OCI-M1 (cell line): Measurements from ENCODE around the gene FAU.

ENCODE experiments used
- DNase-seq: peaks from one replicate; lab custom pipeline; 2025; lab: John Stamatoyannopoulos, UW

FAU gene

DNA sequence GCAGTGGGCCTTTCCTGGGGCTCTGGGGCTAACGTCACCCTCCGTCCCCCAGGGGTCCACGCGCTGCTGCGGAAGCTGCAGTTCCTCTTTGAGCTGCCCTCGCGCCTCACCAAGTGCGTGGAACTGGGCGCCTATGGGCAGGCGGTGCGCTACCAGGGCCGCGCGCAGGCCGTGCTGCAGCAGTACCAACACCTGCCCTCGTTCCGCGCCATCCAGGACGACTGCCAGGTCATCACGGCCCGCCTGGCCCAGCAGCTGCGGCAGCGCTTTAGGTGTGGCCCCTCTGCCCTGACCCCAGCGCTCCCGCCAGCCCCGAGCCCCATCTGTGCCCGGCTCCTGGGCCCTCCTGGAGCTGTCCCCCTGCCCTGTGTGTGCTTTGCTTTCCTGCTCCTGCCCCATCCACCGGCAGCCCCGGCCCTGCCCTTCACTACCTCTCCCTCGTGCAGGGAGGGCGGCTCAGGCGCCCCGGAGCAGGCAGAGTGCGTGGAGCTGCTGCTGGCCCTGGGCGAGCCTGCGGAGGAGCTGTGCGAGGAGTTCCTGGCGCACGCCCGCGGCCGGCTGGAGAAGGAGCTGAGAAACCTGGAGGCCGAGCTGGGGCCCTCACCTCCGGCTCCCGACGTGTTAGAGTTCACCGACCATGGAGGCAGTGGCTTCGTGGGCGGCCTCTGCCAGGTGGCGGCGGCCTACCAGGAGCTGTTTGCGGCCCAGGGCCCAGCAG is 14.0 kb downstream of the FAU start:
- no peak for DNase-seq

DNA sequence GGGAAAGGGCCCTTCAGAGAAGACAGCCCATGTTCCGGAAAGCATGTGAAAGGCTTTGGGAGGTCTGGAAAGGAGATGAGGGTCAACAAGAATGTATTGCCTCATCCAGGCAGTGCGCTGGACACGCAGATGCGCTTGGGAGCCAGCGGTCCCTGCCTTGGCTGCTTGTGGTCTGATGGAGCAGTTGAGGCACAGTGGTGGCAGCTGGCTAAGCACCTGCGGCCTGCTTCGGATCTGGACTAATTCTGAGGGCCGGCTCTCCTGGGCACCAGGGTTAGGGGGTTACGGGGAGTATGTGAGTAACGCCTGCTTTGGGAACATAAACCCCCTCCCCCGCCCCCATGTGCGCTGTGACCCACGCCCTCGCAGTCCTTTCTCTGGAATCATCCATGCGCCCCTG is 14.9 kb downstream of the FAU start:
- no peak for DNase-seq

DNA sequence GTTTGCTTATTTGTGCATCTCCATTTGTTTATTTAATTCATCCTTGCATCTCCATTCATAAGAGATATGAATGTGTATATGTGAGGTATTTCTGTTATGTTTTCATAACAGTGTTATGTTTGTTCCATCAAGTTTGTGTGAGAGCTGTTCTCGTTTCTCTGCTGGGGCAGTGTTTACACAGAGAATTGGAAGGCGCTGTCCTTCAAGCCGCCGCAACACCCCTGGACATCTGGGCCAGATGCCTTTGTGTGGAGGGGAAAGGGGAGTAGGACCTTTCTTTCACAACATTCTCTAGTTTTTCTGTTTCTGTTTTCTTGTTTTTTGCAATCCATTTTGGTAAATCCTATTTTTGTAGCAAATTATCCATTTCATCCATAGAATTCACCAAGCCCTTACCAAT is 17.3 kb downstream of the FAU start:
- no peak for DNase-seq

DNA sequence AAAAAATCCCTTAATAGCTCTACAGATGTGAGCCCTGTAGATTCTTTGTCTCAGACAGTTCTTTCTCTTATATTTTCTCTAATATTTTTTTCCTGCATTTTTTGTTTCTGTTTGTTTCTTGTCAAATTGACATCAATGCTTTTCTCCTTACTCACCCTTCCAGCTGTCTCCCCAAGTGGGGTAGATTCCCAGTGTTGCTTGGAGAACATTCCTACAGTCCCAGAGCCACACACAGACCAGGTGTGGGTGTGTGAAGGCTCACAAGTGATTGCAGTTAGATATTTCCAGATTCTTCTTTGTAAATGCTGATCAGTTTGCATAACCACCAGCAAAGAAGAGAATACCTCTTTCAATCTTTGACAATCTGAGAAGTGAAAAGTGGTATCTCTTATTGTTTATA is 18.5 kb downstream of the FAU start:
- DNase-seq = no peak

DNA sequence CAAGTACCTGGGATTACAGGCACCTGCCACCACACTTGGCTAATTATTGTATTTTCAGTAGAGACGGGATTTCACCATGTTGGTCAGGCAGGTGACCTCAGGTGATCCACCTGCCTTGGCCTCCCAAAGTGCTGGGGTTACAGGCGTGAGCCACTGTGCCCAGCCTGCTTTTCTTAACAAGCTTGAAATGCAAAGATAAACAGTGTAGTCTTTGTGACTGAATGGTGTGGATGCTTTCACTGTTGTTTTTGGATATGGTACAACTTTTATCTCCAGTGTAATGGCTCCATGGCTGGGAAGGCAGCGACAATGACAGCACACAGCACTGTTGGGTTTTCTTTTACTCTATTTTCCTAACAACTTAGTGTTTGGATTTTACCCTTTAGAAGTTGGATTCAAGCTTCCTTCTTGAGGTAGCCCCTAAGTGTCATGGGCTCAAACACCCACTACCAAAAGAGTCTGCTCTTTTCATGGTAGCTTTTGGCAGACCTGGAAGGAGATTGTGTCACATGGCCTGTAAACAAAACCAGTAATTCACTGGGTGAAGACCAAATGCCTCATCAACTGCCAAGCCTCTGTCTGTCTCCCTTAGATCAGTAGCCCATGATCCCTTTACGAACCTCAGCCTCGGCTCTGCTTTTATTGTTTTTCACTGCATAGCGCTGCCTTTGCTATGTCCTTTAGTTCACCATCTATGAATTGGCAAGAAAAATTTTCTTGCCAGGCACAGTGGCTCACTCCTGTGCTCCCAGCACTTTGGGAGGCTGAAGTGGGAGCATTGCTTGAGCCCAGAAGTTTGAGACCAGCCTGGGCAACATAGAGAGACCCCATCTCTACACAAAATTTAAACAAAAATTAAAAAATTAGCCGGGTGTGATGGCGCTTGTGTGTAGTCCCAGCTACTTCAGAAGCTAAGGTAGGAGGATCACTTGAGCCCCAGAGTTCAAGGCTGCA is 19.5 kb downstream of the FAU start:
- DNase-seq = no peak

DNA sequence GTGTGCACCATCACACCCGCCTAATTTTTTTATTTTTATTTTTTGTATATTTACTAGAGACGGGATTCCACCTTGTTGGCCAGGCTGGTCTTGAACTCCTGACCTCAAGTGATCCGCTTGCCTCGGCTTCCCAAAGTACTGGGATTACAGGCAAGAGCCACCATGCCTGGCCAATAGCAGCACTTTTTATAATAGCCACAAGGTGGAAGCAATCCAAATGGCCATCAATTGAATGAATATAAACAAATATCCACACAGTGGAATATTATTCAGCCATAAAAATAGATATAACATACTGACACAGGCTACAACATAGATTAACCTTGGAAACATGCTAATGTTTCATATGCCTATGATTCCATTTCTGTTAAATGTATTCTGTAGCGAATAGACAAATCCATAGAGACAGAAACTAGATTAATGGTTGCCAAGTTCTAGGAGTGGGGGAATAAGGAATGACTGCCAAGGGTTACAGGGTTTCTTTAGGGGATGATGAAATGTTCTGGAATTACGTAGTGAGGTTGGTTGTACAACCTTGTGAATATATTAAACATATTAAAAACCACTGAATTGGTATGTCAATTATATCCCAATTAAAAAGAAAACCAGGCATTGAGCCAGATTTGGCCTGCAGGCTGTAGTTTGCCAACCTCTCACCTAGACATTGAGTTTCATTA is 21.1 kb downstream of the FAU start:
- DNase-seq = peak; percentile 5

DNA sequence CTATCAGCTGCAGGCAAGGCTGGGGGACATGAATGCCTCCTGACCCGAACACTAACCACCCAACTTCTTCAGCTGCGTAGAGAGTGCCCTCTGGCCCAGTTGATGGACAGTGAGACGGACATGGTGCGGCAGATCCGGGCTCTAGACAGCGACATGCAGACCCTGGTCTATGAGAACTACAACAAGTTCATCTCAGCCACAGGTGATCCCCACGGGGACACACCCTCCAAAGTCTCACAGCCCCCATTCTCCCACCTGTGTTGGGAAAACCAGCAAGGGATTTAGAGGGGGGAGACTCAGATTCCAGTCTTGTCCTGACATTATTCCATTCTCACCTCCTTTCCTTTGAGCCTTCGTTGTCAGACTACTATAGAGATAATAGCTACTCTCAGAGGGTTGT is 25.0 kb downstream of the FAU start:
- no peak for DNase-seq

DNA sequence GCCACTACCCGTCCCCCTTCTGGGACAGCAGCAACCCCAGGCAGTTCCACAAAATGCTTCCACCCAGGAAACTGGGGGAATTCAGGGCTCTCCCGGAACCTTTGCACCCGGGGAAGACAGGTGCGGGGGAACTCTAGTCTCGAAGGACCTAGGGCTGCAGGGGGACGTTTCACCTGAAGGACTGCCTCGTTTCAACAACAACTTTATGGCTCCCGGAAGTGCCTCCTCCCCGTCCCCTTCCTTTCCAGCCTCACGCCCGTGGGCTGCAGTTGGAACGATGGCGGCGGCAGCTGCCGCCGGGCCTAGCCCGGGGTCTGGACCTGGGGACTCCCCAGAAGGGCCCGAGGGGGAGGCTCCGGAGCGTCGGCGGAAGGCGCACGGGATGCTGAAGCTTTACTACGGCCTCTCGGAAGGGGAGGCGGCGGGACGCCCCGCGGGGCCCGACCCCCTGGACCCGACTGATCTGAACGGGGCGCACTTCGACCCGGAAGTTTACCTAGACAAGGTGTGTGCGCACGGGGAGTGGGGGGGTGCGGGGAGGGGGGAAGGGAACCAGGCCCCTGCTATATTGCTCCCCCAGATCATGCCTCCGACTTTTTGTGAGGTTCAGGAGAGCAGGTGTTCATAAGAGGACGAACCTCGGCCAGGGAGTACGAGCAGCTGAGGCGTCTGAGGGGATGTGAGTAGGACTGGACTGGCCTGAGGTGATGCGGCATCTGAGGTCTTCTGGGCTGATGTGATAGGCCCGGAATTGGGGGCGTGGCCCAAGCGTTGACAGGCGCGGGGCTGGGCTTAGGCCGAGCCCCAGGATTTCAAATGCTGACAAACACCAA is 25.7 kb downstream of the FAU start, which contains the start of gene VPS51:
TSS of gene VPS51 (plus strand) at position 241 of the 833 bp plus-strand sequence. CDS start at position 278, 37 bp downstream.
- DNase-seq = peak; percentile 89

DNA sequence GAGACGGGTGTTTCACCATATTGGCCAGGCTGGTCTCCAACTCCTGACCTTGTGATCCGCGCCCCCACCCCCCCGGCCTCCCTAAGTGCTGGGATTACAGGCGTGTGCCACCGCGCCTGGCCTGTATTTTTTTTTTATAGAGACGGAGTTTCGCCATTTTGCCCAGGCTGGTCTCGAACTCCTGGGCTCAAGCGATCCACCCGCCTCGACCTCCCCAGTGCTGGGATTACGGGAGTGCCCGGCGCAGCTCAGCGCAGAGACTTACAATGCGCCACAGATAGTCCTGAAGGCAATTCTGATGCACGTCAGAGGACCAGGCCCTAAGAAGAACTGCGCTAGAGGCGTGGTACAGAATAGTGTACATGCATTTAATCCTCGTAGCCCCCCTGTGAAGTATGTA is 26.5 kb downstream of the FAU start:
- DNase-seq = no peak

DNA sequence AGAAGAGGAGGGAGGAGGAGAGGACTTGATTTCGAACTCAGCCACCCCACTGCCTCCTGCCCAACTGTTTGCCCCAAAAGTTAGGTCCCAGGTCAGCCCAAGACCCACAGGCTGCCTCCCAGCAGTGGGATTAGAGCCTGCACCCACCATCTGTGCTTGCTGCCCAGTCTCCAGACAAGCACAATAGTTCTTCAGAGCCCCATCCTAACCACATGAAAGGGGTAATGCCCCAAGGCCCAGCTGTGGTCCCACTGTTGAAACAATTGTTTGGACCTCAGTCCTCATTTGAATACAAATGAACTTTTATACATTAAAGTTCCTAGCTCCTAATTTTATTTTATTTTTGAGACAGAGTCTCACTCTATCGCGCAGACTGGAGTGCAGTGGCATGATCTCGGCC is 31.3 kb downstream of the FAU start:
- DNase-seq = no peak

DNA sequence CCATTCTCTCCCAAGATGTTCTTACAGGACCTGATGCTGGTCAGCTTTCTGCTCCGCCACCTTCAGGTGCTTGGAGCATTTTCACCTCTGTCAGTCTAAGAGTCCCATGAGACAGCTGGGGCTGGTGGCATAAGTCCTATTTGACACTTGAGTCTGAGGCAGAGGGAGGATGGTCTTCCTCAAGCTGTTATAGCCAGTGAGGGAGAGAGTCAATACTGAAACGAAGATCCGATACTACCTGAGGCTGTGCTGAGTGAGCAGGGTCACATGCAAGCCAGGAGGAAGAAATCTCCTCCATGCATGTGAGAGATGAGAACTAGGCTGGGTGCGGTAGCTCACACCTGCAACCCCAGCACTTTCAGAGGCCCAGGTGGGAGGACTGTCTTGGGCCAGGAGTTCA is 32.3 kb downstream of the FAU start:
- no peak for DNase-seq

DNA sequence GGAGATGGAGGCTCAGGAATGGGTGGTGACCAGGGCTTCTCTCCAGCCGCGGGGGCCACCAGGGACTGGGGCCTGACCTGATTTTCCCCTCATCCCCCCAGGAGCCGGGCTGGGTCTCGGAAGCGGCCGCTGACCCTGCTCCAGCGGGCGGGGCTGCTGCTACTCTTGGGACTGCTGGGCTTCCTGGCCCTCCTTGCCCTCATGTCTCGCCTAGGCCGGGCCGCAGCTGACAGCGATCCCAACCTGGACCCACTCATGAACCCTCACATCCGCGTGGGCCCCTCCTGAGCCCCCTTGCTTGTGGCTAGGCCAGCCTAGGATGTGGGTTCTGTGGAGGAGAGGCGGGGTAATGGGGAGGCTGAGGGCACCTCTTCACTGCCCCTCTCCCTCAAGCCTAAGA is 34.1 kb downstream of the FAU start:
- DNase-seq = no peak

DNA sequence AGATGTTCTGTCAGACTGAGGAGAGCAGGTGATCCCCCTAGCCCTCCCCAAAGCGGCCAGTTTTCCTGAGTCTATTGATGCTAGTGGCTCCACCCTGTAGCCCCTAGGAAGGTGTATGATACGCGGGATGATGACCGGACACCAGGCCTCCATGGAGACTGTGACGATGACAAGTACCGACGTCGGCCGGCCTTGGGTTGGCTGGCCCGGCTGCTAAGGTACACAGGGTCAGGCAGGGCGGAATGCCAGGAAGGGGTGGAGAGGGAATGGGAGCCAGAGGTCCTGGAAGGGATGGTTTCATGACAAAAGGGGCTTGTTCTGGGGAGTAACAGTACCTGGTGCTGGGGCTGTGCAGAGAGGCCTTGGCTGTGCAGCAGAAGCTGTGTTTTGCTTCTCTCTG is 34.7 kb downstream of the FAU start:
- DNase-seq = no peak

DNA sequence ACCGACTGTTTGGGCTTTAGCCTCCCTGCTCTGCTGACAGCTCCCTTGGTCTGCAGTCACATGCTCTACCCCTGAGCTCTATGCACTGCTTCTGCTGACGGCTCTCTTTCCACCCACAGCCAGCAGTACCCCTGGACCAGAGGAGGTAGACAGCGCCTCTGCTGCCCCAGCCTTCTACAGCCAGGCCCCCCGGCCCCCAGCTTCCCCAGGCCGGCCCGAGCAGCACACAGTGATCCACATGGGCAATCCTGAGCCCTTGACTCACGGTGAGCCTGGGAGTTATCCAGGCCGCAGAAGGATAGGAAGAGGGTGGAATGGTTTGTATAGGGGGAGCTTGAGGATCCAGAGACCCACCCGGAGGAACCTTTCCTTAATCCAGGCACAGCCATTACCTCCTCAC is 35.1 kb downstream of the FAU start:
- DNase-seq = no peak

DNA sequence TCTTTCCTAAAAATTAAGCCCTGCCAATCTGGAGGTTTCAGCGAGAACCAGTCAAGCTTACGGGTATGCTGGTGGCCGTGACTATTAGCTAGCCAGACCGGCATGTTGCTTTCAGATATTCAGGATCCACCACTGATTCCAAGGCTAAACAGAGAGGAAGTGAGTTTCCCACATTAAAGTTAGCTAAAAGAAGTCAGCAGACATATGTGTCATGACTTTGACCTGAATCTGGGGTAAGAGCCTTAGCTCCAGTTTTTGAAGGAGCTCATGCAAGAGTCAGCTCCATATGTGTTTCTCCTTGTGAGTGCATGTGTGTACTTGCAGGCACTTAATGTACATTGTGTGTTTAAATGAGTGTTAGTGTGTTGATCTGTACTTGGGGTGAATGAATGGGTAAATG is 36.5 kb downstream of the FAU start:
- DNase-seq = peak; percentile 4

DNA sequence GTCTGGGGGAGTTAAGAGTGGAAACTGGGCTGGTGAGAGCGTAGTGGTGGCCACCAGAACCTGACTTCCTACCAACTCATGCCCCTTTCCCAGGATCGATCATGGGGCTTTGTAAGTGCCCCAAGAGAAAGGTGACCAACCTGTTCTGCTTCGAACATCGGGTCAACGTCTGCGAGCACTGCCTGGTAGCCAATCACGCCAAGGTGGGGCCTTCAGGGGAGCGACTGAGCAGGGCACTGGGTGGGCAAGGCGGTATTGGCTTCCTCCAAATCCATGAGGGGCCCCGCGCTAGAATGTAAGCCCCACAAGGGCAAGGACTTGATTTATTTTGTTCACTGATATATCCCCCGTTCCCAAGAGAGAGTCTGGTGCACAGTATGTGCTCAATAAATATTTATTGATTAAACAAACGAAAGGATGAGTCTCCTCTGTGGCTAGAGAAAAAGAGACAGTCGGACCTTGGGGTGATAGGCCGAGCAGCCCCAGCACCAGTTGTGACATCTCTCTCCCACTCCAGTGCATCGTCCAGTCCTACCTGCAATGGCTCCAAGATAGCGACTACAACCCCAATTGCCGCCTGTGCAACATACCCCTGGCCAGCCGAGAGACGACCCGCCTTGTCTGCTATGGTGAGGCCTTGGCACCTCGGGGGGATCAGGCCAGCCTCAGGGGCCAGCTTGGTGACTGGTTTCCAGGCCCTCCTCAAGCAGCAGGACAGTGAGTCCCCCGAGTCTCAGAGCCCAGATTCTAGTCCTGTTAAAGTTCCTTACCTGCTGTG is 37.1 kb downstream of the FAU start:
- DNase-seq = no peak

DNA sequence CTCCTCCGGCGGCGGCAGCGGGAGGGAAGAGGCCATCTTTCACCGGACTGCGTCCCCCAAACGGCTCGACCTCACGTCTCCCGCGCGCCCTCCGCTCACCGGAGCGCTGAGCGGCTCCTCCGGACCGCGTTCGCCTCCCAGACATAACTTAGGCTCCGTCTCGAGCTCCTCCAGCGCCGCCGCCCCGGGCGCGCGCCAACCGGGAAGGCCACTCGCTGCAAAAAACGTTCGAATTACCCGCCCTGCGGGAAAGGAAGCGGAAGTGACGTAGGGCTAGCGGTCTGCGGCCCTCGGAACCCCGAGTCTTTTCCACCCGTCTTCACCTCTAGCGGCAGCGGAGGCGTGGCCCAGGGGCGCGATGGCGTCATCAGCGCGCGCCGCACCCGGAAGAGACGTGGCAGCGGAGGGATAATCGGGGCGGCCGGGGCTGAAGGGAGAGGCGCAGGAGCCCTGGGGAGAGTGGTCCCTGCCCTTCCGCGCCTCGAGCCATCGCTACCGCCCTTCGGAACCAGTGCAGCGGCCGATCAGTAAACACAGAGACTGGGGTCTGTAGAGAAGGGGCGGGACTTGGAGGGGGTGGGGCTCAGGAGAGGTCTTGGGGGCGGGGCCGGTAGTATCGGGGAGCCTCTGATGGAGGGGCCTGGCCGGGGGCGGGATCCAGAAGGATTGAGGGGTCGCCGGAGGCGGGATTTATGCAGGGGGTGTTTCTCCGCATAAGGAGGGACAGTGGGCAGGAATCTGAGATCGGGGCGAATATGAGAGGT is 37.9 kb downstream of the FAU start, which contains the start of the genes CDCA5 and ZFPL1:
TSS of gene CDCA5 (minus strand) at position 207 of the 764 bp plus-strand sequence. CDS start at position 145, 62 bp downstream.
TSS of gene ZFPL1 (plus strand) at position 389 of the 764 bp plus-strand sequence. CDS start 477 bp downstream, outside the sequence.
- DNase-seq = peak; percentile 97

DNA sequence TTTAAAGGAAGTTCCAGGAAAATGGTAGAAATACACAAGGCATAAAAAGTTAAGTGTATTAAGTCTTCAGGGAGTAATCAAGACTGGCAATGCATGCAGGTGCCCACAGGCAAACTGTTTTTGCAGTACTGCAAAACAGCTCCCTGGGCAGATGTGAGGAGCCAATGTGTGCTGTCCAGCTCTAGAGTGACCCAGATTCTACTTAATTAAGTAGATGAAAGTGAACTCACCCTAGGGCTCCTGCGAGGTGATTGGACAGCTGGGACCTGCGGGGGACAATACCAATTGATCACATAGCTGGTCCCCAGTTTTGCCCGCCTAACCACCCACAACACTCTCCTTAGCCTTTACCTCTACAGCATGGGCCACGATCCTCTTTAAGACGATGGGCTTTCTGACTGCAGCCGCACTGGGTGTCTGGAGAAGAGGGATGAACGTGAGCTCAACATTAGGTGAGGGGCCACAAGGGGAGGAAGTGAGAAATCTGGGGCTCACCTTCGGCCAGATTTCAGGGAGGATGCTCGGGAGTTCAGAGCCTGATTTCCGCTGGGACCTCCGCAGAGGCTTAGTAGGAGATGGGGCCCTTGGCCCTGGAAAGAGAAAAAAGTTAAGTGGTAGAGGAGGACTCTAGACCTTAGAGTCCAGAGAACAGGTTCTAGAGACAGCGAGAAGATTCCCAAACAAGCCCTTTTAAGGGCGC is 38.6 kb downstream of the FAU start:
- DNase-seq = no peak

DNA sequence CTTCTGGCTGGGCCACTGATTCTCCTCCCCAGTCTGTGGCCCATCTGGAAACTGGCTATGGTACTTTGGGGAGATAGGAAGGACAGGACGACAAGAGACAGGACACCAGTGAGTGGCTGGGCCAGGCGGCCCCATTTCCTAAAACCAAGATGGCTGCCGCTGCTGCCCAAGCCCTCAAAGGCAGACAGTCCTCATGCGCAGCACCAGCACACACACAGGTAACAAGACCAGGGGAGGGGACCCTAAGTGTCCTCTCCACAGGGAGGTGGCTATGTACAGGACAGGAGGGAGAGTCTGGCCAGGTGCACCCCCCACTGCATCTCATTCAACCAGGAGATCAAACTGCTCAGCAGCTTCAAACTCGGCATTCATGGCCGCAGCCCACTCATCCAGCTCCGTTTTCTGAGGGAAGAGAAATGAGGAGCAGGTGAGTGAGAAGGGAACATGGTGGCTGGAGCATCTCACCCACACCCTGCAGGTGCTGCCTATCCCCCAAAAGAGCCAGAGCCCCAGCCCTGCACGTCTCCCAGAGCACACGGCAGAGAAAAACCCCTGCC is 43.1 kb downstream of the FAU start:
- DNase-seq = no peak
